Activated CD8-positive, alpha-beta memory T cell treated with anti-CD3 and anti-CD28 coated beads, Interleukin-2, amount 50 U/mL, for 48 hours (primary cell): Measurements from ENCODE around the gene KCTD15.

Source experiments
- DNase-seq: peaks from one replicate; pipeline ENCODE4 v3.0.0-alpha.2; 2020

KCTD15 gene

DNA sequence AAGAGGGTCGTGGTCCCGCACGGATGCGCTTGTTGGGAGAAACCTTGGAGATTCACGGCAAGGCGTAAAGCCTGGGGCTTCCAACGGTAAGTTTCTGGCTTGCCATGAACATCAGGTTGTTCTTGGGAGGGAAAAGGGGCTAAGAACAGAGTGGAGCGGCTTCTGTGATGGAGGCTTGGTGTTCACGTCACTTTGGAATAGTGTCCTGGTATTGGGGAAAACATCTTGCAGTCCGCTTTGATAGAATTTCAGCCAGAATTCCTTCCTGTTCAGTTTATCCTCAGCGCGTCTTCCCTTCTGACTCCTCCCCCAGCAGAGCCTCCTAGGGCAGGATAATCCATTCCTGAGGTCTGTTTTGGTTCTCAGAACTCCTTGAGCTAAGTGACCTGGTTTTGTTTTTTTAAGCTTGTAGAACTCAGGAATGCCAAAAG lies 2.0 kb downstream of the KCTD15 start:
- DNase-seq = no peak

DNA sequence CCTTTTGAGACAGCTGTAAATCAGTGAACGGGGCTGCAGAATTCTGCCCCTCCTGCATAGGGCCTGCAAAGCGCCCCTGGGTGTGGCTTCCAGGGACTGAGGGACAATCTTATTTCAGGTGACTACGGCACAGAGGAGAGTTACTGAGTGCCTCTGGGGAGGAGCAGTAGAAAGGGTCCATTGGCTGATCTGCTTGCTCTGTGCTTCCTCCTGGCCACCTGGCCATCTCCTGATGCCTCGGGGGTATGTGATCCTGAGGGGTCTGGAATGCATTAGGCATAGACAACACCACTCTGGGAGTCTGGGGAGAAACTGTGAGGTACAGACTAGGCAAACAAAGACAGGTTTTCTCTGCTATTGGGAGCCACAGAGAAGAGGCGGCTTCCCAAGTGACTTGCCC lies 2.8 kb downstream of the KCTD15 start:
- no peak for DNase-seq

DNA sequence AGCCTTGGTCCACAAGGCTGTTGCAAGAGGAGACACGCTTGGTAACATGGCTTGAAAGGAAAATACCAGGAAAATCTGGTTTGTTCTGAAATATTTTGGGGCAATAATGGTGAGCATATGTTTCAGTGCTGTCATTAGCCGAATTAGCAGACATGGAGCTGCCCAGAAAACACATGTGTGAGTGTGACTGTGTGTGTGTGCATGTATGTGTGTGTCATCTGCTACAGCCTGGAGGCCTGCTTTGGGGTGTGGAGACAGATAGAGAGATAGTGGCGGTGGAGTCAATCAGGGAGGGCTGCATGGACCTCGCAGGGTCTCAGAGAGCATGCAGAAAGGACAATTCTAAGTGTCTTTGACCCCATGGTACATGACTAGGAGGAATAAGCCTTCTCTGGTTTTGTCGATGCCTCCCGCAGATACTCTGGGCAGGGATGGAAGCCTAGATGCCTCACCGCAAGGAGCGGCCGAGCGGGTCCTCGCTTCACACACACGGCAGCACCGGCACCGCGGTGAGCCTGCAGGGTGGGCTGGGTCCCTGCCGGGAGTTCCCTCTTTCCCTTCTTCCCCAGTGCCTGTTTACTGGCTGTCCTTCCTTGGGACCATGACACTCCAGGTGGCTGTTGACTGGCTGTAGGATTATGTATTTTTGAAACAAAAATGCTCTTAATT lies 3.5 kb downstream of the KCTD15 start:
- no peak for DNase-seq

DNA sequence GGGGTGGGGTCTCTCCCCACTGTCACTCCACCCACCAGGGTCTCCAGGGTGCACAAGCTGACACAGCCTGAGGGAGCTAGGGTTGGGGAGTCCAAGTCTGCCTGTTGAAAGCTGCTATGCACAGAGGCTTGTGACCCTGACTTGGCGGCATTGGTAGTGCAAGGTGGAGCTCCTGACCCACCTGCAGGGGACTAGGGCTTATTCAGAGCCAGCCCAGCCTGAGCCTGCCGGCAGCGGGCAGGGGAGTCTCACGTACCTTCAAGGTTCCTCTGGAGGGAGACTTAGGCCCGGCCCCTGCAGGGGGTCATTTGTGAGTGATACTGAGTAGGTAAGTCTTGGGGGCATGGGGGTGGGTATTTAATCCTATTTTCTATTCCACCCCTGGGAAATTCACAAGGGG lies 4.7 kb downstream of the KCTD15 start:
- DNase-seq = no peak

DNA sequence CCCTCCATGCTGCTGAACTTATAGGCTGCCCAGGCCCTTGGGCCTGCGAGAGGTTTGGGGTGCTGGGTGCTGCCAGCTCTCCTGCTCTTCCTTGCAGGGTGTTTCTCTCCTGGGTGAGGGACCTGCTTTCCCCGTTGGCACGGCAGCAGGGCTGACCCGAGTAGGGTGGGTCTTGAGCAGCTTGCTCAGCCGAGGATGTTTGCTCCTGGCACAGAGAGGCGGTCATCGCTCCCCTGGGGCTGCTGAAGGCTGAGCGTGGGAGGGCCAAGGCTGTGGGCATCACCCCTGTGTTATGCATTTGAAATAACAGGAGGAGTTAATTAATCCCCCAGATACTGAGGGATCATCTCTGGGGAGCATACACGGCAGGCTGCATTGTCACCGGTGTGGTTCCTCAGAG lies 5.3 kb downstream of the KCTD15 start:
- no peak for DNase-seq

DNA sequence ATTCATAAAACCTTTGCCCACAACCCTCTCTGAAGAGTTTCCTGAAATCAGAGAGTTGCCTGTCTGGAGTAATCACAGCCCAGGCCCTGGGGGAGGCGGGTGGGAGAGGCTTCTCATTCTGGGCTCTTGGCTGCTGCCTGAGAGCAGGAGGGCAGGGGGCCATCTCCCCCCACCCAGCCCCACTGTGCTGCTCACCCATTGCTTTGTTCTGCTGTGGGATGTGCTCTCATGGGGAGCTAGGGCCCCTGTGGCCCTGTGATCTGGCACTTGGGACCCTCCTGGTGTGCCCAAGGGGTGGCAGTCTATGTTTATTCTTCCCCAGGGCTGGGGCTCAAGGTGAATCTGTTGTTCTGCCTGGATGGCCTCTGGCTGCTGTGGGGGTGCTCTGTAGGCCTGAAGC lies 6.1 kb downstream of the KCTD15 start:
- no peak for DNase-seq

DNA sequence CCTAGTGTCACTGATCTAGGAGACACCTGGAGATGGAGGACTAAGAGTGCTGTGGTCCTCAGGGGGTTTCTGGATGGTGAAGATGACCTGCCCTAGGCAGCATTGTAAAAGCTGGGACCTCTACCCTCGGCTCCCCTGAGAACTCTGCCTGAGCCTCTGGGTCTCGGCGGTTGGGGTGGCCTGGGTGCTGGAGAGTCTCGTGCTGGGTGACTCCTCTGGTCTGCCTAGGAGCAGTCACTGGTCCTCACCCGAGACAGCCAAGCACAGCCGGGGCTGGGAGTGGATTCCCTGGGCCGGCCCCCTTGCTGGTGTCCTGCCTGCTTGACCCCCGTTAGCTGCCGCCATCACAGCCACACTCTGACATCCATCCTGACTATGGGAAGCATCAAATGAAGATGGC lies 6.7 kb downstream of the KCTD15 start:
- no peak for DNase-seq

DNA sequence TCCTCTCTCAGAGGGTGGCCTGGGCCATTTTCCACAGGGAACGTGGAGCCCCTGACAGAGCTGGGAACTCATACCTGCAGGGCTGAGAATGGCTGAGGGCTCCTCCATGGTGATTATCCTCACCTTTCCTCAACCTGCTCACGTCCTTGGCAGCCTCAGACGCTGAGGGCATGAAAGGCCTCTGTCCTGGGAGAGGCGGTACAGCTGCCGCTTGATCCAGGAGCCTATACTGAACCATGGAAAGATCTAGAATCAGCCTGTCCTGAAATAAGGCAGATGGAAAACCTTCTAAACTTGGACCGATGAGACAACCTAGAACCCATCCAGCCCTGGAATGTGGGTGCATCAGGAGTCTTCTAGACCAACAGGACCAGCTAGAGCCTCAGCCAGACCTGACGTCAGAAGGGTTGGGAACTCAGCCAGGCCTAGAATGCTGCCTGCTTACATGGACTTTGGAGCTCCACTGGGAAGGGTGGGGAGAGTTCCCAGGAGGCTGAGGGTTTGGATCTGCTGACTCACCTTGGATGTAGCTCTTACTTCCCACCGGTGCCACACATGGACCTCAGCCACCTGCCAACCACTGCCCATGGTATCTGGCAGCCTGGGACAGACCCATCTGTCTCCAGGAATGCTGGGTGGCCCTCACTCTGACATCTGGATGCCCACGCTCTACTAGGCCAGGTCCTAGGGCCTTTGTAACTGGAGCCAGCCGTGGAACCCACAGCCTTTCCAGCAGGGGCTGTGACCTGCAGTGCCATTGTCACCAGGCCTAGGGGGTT lies 7.5 kb downstream of the KCTD15 start:
- no peak for DNase-seq

DNA sequence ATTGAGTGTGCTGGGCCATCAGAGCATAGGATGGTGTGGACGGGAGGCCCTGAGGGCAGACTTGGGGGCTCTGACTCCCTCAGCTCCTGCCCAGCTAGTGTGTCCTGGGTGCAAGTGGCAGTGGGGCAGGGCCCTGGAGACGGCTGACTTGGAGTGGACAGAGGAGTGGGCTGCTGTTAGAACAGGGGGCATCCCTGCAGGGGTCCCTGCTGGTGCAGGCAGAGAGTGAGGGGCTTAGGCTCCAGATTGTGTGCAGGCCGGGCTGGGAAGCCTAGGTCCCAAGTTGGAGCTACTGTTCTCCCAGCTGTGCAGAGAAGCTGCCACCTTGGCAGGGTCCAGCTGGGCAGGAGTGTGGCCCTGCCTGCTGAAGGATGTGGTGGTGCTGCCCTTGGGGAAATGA lies 8.6 kb downstream of the KCTD15 start:
- DNase-seq = no peak

DNA sequence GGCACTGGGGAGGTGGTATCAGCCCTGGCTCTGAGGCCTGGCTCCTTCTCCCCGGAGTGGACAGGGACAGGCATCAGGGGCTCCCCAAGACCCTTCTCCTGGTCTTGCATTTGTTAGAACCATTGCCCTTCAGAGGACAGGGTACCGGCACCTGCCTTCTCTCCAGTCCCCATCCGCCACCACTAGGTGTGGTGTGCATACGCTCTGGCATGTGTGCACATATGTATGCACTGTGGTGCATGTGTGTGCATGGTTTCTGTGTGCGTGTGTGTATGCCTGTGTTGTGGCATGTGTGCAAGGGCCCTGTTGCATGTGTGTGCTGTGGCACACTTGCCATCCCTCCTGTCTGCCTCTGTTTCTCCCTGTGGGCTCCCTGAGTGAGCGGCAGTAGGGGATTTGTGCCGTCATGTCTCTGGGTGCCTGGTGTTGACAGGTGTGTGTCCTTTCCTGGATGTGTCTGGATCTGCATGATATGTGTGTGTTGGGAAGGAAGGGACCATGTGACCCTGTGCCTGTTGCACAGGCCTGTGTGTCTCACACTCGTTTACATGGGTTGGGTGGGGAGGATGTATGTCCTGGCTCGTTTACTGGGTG lies 9.3 kb downstream of the KCTD15 start:
- no peak for DNase-seq

DNA sequence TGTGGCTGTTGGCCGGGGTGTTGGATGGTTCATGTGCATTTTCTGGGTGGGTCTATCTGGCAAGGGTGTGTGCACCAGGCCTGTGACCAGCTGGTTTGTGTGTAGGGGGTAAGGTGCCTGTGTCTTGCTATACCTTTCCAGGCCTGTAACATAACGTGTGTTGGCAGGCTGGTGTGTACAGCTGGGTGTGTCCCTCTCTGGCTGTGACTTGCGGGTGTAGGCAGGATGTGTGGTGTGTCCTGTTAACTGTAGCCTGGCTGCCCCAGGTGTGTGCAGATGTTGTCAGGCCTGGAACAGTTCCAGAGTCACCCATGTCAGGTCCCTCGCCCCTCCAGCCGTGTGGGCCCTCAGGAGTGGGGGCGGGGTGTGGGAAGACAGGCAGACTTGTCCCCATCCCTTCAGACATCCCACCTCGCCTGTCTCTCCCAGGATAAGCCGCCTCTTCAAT lies 9.8 kb downstream of the KCTD15 start:
- DNase-seq = no peak

DNA sequence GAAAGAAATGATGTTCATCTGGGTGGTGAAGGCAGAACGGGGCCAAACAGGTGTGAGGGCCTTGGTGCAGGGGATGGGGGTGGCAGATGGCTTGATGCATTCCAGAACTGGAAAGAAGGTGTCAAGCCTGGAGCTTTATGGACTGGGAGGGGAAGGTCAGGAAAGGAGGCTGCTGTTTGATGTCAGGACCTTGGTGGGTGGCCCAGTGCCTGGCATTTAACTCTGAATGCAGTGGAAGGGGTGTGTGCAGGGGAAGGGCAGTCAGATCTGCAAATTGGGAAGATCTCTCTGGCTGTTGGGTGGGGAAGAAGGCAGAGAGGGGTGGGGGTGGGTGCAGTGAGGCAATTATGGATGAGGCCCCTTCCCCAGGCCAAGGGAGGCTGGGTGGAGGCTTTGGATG lies 11.7 kb downstream of the KCTD15 start:
- no peak for DNase-seq

DNA sequence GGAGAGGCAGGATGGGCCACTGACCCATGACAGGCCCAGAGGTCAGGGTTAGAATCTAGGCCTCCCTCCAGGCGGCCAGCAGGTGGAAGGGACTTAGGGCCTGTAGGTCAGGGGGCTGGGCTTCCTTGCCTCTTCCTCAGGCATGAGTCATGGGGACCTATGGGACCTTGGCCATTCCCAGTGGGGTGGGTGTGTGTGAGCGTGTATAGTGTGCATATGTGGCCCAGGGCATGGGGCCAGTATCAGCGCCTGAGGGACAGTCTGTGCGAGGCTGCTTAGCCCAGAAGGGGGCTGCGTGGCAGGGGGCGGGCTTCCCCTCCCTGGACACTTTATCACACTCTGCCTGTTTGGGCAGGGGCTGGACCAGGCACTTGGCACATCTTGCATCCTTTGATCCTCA lies 13.3 kb downstream of the KCTD15 start:
- DNase-seq = no peak

DNA sequence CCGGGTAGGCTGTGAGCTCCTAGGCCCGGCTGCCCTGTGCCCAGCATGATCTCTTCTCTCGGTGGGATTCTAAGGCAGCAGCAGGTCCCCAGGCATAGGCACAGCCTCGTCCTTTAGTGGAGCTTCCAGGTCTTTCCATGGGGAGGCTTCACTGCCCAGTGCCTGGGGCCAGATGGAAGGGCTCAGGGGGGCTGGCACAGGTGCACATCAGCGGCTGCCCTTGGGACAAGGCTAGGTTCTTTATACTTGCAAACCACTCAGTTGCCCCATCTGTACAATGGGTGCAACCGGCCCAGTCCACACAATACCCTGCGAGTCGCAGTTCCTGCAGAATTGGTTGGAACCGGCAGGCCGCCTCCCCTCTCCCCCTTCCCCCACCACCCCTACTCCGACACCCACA lies 14.2 kb downstream of the KCTD15 start:
- no peak for DNase-seq

DNA sequence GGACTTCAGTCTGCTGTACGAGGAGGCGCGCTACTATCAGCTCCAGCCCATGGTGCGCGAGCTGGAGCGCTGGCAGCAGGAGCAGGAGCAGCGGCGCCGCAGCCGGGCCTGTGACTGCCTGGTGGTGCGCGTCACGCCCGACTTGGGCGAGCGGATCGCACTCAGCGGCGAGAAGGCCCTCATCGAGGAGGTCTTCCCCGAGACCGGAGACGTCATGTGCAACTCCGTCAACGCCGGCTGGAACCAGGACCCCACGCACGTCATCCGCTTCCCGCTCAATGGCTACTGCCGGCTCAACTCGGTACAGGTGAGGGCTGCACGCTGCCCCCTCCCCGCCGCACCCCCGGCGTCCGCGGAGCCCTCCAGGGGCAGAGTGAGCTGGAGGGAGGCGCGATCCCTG lies 14.6 kb downstream of the KCTD15 start:
- DNase-seq = no peak

DNA sequence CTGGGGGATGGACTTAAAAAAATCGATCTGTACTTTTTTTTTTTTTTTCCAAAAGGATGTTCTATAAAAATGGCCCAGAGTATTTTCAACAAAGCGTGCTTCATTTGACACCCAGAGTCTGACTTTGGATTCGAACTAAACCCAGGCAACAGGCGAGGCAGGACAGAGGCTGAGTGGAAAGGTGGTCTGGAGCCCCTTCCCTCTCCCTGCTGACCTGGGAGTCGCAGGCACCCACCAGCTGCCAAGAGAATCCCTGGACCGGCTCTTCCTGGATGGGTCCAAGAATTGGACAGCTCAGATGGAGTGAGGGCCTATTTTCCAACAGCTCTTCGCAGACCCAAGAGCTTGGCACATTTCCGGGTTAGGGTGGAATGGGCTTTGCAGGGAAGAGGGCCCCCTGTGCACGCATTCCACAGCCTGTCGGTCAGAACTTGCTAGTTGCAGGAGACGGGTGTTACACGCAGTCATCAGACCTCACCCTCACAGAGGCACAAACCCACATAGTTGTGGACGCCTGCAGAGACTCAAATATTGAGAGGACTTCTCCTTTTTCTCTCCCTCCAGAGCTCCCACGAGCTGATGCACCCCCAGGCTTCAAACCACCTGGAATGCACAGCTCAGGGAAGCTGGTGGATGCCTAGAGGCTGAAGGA lies 15.2 kb downstream of the KCTD15 start:
- no peak for DNase-seq

DNA sequence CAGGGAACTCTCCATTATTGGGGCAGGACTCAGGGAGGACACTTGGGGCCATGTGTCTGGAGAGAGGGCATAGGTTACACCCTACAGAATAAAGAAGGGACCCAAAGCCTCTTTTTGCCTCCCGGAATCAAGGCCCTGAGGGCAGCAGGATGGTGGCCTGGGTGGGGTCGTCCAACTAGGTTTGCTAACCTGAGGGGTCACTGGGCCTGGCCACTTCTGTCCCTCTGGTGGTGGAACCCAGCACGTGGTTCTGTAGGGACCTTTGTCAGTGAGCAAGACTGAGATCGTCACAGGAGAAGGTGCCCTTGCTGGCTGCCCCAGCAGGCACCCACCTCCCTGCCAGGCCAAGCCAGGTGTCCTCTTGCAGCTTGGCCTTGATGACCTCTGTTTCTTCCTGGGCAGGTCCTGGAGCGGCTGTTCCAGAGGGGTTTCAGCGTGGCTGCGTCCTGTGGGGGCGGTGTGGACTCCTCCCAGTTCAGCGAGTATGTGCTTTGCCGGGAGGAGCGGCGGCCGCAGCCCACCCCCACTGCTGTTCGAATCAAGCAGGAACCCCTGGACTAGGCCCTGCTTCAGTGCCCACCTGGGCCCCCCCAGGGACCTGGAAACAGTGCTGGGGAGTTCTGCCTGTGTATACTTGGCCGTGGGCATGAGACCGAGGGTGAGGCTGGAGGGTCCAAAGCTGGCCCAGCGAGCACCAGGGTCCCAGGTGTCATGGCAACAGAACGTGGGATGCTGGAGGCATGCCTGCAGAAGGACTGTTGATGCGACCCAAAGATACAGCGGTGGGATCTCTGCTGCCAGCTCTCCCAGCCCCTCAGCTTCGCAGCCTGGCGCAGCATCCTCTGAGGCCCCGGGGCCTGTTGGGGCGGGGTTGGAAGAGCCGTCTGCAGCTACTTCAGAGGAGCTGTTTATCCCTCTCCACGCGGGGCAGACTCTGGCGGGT lies 16.0 kb downstream of the KCTD15 start:
- DNase-seq = no peak

DNA sequence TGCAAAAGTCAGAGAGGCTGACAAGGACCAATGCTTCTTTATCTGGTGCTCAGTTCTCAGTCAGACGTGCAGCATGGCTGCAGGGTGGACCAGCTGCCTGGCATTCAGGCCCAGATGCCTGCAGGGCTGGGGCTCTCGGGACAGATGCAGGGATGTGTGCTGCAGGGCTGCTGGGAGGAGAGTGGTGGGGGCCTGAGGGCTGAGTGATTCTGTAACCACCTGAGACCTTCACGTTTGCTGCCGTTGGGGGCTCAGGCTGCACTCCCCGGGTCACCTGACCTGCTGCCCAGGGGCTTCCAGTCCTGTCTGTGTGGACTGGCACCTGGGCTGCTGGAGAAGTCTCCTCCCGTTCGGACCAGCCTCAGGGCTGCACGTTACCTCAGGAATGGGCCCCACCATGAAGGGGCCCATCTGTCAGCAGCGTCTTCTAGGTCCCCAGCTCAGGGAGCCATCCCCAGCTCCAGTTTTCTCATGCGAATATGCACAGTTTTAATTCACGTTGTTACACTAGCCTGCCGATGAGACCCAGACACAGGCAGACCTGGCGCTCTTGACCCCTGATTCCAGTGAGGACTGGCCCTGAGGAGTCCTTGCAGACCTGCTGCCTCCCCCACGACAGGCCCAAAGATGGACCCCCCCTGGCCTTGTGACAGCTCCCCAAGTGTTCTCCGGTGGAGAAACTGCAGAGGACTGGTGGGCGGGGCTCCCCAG lies 16.9 kb downstream of the KCTD15 start:
- DNase-seq = no peak

DNA sequence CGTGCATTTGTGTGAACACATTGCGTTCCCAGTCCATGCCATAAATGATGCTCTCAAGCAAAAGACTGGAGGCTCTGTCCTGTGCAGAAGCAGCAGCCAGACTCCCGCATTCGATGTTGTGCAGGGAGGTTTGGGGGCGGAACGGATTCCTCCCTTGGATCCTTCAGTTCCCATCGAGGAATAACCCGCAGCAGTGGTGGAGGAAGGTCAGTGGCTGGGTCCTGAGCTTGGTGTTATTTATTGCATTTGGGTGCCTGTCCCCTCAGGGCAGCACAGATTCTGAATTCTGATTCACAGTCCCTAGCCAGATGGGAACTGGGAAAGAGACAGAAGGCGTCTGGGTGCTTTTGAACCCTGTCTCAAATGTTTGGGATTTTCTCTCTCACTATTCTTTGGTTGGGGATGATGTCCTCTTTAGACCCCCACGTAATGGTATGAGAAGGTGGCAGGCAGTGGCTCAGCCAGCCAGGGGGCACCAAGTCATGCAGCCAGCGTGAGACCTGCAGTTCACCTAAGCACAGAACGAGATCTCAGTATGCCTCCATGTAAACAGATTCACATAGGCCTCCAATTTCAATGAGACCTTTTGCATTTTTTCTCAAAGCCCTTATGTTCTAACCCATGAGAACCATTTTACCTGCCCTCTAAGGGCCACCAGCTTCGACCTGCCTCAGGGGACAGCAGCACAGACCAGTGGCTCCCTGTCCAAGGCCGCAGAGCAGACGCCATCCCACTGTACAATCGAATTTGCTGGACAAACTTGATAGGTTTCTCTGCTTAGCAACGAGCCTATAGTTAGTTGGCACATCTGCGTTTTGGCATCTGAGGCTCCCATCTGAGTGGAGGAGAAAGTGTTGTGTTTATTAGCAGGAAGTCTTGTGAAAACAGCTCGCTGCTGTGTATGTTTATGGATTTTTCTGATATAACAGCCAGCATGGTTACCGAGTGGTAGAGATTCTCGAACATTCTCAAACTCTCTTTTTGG lies 17.8 kb downstream of the KCTD15 start:
- no peak for DNase-seq
